ENCODE measurements around the gene CAMK2D.

CAMK2D gene

GRCh38 chr4:113762186-113763028 is 869 bp upstream of the CAMK2D start:
- peak; percentile 98 for DNase-seq (ENCODE audit: low read depth)

- DNase-seq (ENCODE audit: low read depth), result peak; percentile 44
Observed at GRCh38 chr4:113760795-113761619, 531 bp downstream of the CAMK2D start.

- DNase-seq (ENCODE audit: low read depth), result peak; percentile 23
Observed at GRCh38 chr4:113760094-113760794, 1.3 kb downstream of the CAMK2D start.

GRCh38 chr4:113759696-113760093 is 1.8 kb downstream of the CAMK2D start:
- DNase-seq (ENCODE audit: low read depth), result no peak

- DNase-seq (ENCODE audit: low read depth), result no peak
Observed at GRCh38 chr4:113758372-113758771, 3.2 kb downstream of the CAMK2D start.

GRCh38 chr4:113757486-113757885 is 4.1 kb downstream of the CAMK2D start:
- DNase-seq (ENCODE audit: low read depth), result no peak

- DNase-seq (ENCODE audit: low read depth), result no peak
Observed at GRCh38 chr4:113756005-113756410, 5.5 kb downstream of the CAMK2D start.

- no peak for DNase-seq (ENCODE audit: low read depth)
Observed at GRCh38 chr4:113750734-113751133, 10.8 kb downstream of the CAMK2D start.

GRCh38 chr4:113750296-113750695 is 11.2 kb downstream of the CAMK2D start:
- no peak for DNase-seq (ENCODE audit: low read depth)

- DNase-seq (ENCODE audit: low read depth), result no peak
Observed at GRCh38 chr4:113749178-113749577, 12.4 kb downstream of the CAMK2D start.

GRCh38 chr4:113747949-113748348 is 13.6 kb downstream of the CAMK2D start:
- no peak for DNase-seq (ENCODE audit: low read depth)

- DNase-seq (ENCODE audit: low read depth), result no peak
Observed at GRCh38 chr4:113745711-113746110, 15.8 kb downstream of the CAMK2D start.

GRCh38 chr4:113744667-113745240 is 16.8 kb downstream of the CAMK2D start:
- no peak for DNase-seq (ENCODE audit: low read depth)

- no peak for DNase-seq (ENCODE audit: low read depth)
Observed at GRCh38 chr4:113743690-113744089, 17.8 kb downstream of the CAMK2D start.

GRCh38 chr4:113742643-113743042 is 18.9 kb downstream of the CAMK2D start:
- no peak for DNase-seq (ENCODE audit: low read depth)

GRCh38 chr4:113741956-113742355 is 19.6 kb downstream of the CAMK2D start:
- no peak for DNase-seq (ENCODE audit: low read depth)

GRCh38 chr4:113740857-113741379 is 20.6 kb downstream of the CAMK2D start:
- no peak for DNase-seq (ENCODE audit: low read depth)

GRCh38 chr4:113739197-113739596 is 22.3 kb downstream of the CAMK2D start:
- no peak for DNase-seq (ENCODE audit: low read depth)

GRCh38 chr4:113738251-113738650 is 23.3 kb downstream of the CAMK2D start:
- DNase-seq (ENCODE audit: low read depth), result no peak

- DNase-seq (ENCODE audit: low read depth), result no peak
Observed at GRCh38 chr4:113733685-113734084, 27.9 kb downstream of the CAMK2D start.

GRCh38 chr4:113732967-113733527 is 28.5 kb downstream of the CAMK2D start:
- no peak for DNase-seq (ENCODE audit: low read depth)
